ENCODE data around the gene ASGR1. TPM values are rescaled to one million over a fixed set of nuclear protein-coding genes. Genes with fewer than 3 reads are reported as not detected.

ASGR1 gene
- total RNA-seq, 1 experiment from 2014 or later, result 3.5 TPM

DNA sequence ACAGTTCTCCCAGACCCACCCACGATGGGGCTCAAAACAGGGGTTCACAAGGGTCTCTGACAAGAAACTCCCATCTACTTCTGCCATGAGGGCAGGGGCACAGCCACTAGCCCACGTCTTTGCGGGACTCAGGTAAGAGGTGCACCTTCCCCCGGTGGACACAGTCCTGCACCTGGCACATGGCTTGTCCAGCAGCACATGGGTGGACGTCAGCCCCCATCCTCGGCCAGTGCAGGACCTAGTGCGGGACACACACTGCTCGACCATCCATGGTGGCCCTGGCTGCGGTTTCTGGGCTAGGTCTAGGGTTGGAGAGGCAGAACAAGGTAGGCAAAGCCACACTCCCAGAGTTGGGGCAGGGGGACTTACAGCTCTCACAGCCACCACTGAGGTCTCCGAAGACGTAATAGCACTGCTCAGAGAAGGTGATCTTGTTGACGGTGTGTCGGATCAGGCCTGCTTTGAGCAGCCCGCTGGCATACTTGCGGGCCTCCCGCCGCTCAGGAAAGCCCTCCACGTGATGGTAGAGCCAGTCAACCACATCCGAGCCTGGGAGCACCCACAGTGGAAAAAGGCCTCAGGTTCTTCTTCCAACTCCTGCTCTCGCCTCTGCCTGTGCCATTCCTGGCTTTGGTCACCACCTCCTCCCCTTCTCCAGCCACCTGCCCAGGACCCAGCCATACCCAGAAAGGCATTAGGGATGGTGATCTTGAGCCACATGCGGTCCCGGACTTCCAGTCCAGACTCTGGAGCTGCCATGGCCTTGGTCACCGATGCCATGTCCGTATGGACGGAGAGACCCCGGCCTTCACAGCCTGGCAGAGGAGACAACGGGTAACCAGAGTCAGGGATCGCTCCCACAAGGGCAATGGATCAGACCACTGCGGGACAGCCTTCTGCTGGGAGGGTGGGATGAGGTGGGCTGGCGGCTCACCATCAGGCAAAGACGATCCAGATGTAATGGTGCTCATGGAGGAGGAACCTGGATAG lies 47.8 kb upstream of the ASGR1 start:
- no peak overlapping the region for H3K27ac ChIP-seq
- peaks cover 36% of the 10 kb centered on the region for H3K36me3 ChIP-seq (ENCODE audit: low read depth)
- ChIA-PET CTCF (no interaction called here), POLR2A (ENCODE audit: unreplicated experiment) (no interaction called here)
- no peak overlapping the region for H2AFZ ChIP-seq
- peaks cover 45% of the 10 kb centered on the region for H3K79me2 ChIP-seq (ENCODE audit: low read depth)
- no peak overlapping the region for H3K4me2 ChIP-seq
- H3K27me3 ChIP-seq (ENCODE audit: insufficient read depth, low read depth), result no peaks in the 10 kb centered on the region
- H3K9me2 ChIP-seq (ENCODE audit: insufficient read depth), result no peaks in the 10 kb centered on the region
- no peak overlapping the region for H3K4me3 ChIP-seq
- no peak for TF ChIP-seq EZH2 (IDR thresholded peaks at IDR 0.05; ENCODE audit: low read depth)
- TF ChIP-seq, protein P1, sequence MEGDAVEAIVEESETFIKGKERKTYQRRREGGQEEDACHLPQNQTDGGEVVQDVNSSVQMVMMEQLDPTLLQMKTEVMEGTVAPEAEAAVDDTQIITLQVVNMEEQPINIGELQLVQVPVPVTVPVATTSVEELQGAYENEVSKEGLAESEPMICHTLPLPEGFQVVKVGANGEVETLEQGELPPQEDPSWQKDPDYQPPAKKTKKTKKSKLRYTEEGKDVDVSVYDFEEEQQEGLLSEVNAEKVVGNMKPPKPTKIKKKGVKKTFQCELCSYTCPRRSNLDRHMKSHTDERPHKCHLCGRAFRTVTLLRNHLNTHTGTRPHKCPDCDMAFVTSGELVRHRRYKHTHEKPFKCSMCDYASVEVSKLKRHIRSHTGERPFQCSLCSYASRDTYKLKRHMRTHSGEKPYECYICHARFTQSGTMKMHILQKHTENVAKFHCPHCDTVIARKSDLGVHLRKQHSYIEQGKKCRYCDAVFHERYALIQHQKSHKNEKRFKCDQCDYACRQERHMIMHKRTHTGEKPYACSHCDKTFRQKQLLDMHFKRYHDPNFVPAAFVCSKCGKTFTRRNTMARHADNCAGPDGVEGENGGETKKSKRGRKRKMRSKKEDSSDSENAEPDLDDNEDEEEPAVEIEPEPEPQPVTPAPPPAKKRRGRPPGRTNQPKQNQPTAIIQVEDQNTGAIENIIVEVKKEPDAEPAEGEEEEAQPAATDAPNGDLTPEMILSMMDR (conservative IDR thresholded peaks at IDR 0.05), result no peak
- no peaks in the 10 kb centered on the region for H3K9me3 ChIP-seq (ENCODE audit: insufficient read depth, low read depth)
- no TSS peak for BruUV-seq (replicated peaks)
- peaks cover 35% of the 10 kb centered on the region for H4K20me1 ChIP-seq (ENCODE audit: insufficient read depth)
- intact Hi-C loops (cut with micrococcal nuclease; ENCODE audit: unreplicated experiment), result no loop called here
- DNase-seq, result no peak
- H3K4me1 ChIP-seq (replicated peaks; ENCODE audit: insufficient read depth), result peaks cover 13% of the 10 kb centered on the region
- peaks cover 47% of the 10 kb centered on the region; the same call in 1 of the 2 replicates for H3F3A ChIP-seq (ENCODE audit: insufficient read depth, low read depth)

DNA sequence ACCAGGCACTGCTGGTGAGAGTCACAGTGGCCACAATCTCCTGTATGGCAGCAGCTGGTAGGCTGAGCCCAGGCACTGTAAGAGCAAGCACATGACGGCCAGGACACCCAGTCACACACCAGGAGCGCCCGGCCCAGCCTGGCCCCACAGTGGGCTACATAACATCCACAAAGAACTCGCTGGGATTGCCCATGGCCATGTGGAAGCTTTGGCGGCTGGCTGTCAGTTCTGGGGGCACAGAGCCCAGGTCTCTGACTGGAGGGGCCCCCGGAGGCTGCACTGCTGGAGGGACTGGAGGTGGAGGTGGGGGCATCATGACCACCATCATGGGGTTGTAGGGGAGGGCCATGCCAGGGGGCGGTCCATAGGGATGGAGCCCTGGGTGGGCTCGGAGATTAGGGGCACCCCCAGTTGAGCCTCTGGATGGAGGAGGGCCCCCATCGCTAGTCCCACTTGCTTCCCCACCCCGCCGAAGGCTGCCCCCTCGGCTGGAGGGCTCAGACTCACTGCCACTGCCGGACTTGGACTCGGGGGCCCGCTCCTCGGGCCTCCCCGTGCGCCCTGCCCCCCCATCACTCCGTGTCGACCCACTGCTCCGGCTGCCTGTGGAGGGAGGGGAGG lies 46.7 kb upstream of the ASGR1 start:
- CTCF ChIA-PET, result no interaction called here
- intact Hi-C loops (cut with micrococcal nuclease; ENCODE audit: unreplicated experiment), result no loop called here

DNA sequence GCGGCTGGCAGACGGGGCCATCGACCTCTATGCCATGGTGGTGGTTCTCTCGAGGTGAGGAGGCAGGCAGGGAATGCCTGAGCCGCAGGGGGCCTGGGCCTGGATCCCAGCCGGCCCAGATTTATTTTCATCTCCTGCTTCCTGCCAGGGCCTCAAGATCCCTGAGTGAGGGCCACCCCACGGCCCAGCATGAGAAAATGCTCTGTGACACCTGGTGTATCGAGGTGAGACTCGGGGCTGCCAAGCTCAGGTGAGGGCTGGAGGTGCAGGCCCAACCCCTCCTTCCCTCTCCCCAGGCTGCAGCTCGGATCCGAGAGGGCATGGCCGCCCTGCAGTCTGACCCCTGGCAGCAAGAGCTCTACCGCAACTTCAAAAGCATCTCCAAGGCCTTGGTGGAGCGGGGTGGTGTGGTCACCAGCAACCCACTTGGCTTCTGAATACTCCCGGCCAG lies 45.5 kb upstream of the ASGR1 start:
- peaks cover 36% of the 10 kb centered on the region for H3K36me3 ChIP-seq (ENCODE audit: low read depth)
- BruUV-seq (replicated peaks), result no TSS peak

More for the DNA sequence above, 46.7 kb upstream of the ASGR1 start:
- DNase-seq, result no peak
- no peak for TF ChIP-seq EZH2 (IDR thresholded peaks at IDR 0.05; ENCODE audit: low read depth)
- TF ChIP-seq, protein P1 (conservative IDR thresholded peaks at IDR 0.05), result no peak
- Histone ChIP-seq H3K27ac (no peak overlapping the region), H4K20me1 (ENCODE audit: insufficient read depth) (peaks cover 35% of the 10 kb centered on the region), H2AFZ (no peak overlapping the region), H3K79me2 (ENCODE audit: low read depth) (peaks cover 45% of the 10 kb centered on the region), H3K4me3 (no peak overlapping the region), H3K9me3 (ENCODE audit: insufficient read depth, low read depth) (no peaks in the 10 kb centered on the region), H3K9me2 (ENCODE audit: insufficient read depth) (no peaks in the 10 kb centered on the region), H3K4me1 (replicated peaks; ENCODE audit: insufficient read depth) (peaks cover 18% of the 10 kb centered on the region), H3K27me3 (ENCODE audit: insufficient read depth, low read depth) (no peaks in the 10 kb centered on the region), H3K36me3 (ENCODE audit: low read depth) (peaks cover 46% of the 10 kb centered on the region), H3F3A (ENCODE audit: insufficient read depth, low read depth) (peaks cover 59% of the 10 kb centered on the region), H3K4me2 (no peak overlapping the region)
- BruUV-seq (replicated peaks), result no TSS peak
- POLR2A ChIA-PET (ENCODE audit: unreplicated experiment), result interaction anchor here (1.2 kb wide), 1 partner anchor 55 kb away, joined by 4 read pairs; the partner anchor contains the start of gene SLC2A4

More for the DNA sequence above, 45.5 kb upstream of the ASGR1 start:
- Histone ChIP-seq H4K20me1 (ENCODE audit: insufficient read depth) (peaks cover 36% of the 10 kb centered on the region), H3K79me2 (ENCODE audit: low read depth) (peaks cover 35% of the 10 kb centered on the region), H3K27me3 (ENCODE audit: insufficient read depth, low read depth) (no peaks in the 10 kb centered on the region), H3K4me1 (replicated peaks; ENCODE audit: insufficient read depth) (peaks cover 20% of the 10 kb centered on the region), H3K9me3 (ENCODE audit: insufficient read depth, low read depth) (no peaks in the 10 kb centered on the region), H3K27ac (no peak overlapping the region), H2AFZ (no peak overlapping the region), H3K4me2 (no peak overlapping the region), H3F3A (ENCODE audit: insufficient read depth, low read depth) (peaks cover 67% of the 10 kb centered on the region), H3K4me3 (no peak overlapping the region), H3K9me2 (ENCODE audit: insufficient read depth) (no peaks in the 10 kb centered on the region)
- DNase-seq, result no peak
- ChIA-PET POLR2A (ENCODE audit: unreplicated experiment) (interaction anchor here (0.7 to 1.2 kb wide), 2 partner anchors 9 to 56 kb away, joined by 4 to 5 read pairs; partner anchors contain the start of gene SLC2A4), CTCF (no interaction called here)
- intact Hi-C loops (cut with micrococcal nuclease; ENCODE audit: unreplicated experiment), result loop anchor here (5.0 kb wide), 1 partner anchor 83 kb away; the partner anchor contains the start of gene EIF5A
- TF ChIP-seq EZH2 (IDR thresholded peaks at IDR 0.05; ENCODE audit: low read depth), result no peak
- TF ChIP-seq, protein P1 (conservative IDR thresholded peaks at IDR 0.05), result no peak
